HS-27A (cell line): ENCODE results near the gene ABI3.
A peak's percentile ranks its signal among the peaks of the same experiment; 100 is the strongest.

Experiments used
- DNase-seq: peaks from one replicate; pipeline ENCODE4 v3.0.0-alpha.2; 2012; ENCODE audit warnings: low read depth, missing footprints

The ABI3 gene

DNA sequence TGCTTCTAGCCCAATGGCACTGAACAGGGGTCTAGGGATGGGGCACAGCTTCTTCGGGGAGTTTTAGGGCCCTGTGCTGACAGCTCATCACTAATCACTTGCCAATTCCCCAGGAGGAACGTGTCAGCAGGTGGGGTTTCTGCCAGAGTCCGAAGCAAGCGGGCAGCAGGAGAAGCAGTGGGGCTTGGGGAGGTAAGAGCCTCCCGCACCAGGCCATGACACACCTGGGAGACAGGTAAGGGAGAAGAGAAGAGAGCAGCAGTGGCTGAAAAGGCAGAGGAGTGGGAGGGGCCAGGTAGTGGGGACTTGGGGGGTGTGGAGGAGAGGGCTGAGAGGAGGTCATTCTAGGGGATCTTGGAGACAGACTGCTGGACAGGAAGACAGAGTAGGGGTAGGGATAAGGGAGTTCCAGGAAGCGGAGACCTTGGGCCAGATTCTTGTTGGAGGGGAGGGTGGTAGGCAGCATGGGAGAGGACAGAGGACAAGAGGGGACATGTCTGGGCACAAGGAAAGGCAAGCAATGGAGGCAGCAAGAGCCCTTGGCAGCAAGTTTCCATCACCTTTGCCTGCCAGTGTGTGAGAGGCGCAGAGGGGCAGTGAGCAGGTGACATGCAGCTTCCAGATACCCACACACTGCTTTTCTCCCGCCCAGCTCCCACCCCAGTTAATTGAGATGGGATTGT is 15.2 kb downstream of the ABI3 start:
- no peak for DNase-seq

DNA sequence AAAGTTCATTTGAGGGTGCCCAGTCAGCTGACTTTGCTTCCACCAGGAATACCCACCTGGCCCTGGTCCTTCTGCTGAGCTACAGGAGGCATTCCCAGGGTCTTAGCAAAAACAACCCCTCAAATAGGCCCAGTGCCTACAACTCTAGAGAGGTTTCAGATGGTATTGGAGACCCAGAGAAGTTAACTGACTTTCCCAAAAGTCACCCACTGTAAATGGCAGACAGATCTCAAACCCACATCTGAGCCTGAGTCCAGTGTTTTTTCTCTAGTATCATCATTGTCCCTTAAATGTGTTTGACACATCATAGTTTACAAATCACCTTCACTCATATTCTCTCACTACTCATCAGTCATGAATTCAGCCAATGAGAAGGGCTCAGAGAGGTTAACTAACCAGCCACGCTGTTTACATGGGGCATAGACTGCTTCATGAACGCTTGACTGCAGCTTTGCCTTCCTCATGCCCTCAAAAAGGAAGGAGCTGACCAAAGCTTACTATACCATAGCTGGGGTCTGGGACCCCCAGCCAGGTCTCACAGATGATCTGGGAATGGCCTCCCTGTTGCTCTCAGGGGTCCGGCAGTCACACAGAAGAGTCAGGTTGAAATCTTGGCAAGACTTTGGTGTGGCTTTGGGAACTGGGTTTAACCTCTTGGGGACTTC is 16.4 kb downstream of the ABI3 start:
- DNase-seq: no peak

DNA sequence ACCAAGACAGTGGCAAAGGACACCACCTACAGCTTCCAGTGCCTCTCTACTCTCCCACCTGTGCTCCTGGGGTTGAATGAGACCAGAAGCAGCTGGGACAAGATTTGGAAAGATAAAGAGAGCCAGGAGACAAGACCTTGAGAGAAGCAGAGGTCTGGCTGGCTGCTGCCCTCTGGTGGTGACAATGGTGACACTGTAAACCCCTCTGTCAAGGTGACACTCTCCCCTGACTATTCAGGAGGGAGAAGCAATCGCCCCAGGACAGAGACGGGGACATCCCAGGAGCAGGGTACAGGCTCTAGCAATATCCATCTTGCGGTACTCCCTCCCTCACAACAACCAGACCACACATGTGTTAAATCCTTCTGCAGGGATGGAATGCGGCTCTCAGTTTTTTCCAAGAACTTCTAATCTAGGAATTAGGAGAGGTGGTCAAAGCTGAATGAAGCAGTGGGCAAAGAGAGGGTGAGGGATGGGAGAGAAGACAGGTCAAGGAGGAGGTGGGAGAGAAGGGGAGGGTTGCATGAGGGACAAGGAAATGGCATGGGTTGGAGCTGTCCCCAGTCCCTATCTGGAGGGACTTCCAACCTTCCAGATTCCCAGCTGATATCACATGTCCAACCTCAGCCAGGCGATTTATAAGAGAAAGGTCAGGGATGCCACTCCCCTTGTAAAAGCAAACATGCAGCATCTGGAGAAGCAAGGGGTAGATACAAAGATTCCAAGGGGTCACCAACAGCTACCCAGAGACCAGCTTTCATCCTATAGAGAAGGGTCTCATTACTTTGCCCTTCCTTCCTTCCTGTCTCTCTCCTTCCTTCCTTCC is 17.1 kb downstream of the ABI3 start:
- peak; percentile 36 for DNase-seq

DNA sequence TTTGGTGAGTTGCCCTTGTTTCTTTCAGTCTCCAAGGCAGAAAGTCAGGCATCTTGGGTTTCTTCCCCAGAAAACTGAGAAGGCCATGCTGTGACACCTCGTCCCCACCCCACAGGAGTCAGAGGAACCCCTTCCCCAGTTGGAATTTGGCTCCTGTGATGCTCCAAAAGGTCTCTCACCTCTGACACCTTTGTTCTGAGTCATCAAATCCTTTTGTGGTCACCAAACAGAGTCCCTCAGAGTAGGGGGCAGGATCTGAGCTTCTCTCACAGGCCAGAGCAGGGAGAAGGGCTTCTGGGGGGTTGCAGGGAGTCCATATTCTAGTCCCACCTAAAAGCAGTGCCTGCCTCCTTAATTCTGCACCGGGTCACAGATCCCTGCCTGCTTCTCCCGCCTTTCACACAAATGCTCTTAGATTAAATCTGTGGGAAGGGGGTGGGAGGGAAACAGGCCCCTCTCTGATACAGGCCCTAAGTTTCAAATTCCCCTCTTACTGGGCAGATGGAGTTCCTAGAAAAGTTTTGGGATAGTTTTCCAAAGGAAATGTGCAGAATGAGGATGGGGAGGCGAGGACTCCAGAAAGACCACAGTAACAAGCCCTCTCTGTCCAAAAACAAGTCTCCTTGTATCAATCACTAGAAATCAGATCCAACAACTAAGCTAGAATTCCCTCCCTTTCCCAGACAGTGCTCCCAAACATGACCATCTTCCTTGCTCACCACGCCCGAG is 18.7 kb downstream of the ABI3 start:
- DNase-seq: no peak

DNA sequence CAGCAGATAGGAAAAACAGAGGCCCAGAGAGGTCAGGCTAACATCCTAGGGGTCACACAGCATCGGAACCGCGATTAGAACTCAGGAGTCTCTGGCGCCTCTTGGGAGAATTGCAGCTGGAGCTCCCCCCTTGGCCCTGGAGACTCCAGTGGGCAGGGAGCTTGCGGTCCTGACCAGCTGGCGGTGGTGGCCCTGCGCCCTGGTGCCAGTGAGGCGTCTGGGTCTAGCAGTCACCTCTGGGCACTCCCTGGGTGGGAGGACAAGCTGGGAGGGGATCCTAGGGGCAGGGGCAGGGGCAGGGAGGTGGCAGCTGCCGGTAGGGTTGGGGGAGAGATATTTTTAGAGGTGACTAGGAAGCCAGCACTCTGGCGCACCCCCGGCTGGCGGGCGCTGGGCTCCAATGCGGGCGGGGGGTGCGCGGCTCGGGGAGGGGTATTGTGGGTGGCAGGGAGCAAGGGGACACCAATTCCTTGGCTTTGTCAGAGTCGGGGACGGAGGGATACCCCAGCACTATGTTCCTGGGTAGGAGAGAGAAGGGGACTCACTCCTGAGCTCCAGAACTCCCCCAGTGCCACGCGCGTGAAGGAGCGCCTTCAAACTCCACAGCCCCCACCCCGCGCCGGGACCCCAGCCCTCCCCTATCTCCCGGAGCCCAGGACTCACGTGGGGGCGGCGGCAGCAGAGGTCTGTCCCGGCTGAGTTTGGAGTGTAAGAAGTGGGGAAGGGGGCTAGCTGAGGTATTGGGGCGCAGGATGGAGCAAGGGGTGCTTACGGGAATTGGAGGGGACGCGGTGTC is 19.5 kb downstream of the ABI3 start:
- no peak for DNase-seq

DNA sequence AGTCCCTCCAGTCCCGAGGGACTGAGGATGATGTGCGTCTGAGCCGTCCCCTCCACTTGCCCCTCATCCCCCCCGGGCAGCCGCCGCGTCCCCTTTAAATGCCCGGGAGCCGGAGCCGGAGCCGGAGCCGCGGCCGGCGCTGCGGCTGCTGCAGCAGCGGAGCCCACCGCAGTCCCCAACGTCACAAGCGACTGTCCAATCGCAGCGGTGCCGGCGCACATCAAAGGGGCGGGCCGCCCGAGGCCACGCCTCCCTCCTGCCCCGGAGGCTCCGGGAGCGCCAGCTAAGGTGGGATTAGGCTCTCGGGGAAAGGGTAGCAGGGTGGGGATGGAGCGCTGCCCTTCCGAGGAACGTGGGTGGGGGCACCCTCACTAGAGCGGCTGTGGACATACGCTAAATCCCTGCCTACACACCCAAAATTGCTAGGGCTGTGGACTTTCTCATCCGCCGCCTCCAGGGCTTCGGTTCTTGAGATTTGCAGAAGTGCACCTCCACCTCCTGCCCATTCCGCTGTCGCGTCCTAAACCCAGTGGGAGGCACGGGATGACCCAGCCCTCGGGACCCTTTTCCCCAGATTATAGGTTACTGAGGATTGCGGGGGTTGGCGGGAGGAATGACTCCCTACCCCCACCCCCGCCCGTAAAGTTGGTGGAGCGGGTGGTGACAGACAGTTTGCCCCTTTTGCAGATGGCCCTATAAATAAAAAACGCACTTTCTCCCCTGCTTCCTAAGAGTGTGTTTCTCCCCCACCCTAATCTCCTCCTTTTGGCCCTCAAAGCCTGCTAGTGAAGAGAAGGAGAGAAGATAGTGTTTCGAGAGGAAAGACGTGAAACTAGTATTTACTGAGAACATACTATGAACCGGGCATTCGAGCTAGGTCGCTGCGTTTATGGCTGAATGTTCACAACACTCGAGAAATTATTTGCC is 20.4 kb downstream of the ABI3 start, which contains the start of gene PHOSPHO1:
Gene PHOSPHO1, minus strand, starts transcription at position 152 of the 927 bp plus-strand sequence. CDS start 4,096 bp downstream, outside the sequence.
- peak; percentile 34 for DNase-seq

DNA sequence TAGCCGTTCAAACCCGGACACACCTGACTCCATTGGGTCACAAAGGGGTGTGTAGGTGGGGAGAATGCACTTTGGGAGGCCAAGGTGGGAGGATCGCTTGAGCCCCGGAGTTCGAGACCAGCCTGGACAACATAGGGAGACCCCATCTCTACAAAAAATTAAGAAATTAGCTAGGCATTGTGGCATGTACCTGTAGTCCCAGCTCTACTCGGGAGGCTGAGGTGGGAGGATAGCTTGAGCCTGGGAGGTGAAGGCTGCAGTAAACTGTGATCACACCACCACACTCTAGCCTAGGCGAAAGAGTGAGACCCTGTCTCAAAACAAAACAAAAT is 21.0 kb downstream of the ABI3 start:
- no peak for DNase-seq

DNA sequence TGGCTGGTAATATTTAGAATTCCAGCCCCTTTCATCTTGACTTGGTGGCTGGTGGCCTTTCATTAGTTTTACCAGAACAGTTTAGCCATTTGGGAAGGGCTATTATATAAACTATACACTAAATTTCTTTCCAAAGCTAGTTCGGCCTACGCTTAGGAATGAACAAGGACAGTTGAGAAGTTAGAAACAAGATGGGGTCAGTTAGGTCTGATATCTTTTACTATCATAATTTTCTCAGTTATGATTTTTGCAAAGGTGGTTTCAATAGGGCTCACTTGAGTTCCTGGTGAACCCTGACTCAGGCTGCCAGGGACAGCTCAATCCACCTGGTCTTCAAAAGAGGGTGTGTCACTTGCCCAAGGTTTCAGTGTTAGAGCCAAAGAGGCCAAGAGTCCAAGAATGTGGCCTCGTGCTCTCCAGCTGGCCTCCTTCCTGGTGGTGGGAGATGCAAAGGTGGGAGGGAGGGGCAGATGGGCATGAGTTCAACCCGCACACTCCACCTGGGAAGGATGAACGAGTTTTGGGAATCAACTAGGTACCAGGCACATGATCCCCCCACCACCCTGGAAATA is 24.1 kb downstream of the ABI3 start:
- DNase-seq: no peak

DNA sequence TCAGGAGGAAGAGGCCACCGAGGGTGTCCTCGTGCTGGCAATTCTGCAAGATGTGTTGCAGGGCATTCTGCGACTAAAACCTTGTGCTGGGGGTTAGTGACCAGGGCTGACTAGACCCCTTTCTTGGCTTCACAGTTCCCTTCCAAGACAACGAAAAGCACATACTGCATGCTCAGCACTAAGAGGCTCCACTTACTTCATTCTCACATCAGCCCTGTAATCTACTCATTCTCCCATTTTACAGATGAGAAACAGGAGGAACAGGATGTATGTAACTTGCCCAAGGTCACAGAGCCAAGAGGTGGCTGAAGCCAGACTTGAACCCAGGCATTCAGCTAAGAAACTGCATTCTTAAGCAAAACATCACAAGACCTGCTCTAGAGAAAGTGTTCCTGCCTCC is 25.4 kb downstream of the ABI3 start:
- DNase-seq: no peak

DNA sequence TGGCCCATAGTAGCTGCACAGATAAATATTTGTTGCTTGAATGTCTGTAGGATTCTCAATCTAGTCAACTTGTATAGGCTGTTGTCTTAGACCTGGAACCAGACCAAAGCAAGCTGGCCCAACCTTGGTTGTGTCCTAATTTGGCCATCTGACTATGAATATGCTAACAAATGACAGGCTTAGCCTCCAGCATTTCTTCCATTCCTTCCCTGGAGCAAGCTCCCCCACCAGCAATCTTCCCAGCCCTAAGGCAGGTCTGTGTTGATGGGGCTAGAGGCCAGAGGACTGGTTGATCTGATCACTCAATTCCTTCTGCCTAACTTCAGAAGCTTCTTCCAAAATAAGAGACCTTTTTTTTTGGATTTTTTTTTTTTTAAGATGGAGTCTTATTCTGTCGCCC is 29.5 kb downstream of the ABI3 start:
- no peak for DNase-seq

DNA sequence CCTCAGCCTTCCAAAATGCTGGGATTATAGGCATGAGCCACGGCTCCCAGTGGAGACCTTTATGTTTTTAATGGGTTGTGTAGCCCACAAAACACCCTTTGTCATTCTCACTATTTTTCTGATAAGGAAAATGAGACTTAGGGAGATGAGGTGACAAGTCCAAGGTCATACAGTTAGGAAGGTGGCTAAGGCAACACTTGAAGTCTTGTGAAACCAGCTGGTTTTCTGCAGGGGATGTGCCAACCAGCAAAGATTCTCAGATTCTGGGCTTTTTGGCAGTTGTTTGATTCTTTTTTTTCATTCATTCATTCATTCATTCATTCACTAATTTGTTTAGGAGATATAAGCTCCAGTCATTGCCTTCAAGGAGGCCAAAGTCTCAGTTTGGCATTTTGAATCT is 30.1 kb downstream of the ABI3 start:
- DNase-seq: no peak

DNA sequence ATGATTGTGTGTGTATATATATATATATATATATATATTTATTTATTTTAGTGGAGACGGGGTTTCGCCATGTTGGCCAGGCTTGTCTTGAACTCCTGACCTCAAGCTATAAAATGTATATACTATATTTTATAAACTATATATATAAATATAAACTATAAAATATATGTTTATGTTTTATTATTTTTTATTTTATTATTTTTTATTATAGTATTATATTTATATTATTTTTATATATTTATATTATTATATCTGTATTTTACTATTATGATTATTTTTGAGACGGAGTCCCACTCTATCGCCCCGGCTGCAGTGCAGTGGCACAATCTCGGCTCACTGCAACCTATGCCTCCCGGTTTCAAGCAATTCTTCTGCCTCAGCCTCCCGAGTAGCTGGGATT is 30.5 kb downstream of the ABI3 start:
- no peak for DNase-seq

DNA sequence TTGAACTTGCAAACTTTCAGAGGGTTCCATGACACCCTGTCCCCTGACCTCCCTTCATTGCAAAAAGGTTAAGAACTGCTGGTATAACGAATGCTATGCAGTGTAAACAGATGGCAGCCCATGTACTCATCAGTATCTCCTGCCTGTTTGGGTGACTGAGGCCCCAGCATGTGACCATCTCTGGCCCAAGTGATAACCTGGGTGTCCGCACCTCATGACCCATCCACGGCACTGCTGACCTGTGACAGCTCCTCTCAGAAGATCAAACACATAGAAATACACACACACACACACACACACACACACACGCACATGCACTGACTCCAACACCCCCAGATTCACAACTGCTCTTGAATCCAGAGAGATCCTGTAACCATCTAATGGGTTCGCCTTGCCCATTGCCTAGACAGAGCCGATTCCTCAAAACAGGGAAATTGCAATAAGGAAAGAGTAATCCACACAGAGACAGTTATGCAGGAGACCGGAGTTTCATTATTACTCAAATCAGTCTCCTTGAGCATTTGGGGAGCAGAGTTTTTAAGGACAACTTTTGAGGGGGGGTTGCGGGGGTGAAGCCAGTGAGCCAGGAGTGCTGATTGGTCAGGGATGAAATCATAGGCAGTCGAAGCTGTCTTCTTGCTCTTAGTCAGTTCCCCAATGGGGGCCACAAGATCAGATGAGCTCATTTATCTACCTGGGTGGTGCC is 31.3 kb downstream of the ABI3 start:
- DNase-seq: no peak

DNA sequence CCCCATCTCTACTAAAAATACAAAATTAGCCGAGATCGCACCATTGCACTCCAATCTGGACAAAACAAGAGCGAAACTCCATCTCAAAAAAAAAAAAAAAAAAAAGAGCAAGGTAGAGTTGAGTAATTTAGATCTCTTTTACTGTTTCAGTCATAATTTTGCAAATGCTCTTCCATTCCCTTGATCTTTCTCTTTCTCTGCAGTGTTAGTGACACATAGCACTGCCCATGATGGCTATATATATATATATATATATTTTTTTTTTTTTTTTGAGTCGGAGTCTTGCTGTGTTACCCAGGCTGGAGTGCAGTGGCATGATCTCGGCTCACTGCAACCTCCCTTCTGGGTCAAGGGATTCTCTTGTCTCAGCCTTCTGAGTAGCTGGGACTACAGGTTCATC is 32.3 kb downstream of the ABI3 start:
- DNase-seq: no peak

DNA sequence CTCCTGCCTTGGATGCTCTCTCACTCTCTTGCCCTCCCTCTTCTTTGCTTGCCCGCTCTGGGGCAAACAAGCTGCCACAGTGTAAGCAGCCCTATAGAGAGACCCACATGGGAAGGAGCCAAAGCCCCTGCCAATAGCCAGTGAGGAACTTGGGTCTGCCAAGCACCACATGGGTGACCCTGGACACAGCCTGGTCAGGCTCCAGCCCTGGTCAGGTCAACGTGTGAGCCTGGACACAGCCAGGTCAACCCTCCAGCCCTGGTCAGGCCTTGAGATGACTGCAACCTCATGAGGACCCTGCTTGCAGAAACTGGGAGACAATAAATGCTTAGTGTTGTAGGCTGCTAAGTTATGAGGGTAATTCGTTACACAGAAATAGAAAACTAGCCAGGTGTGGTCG is 34.3 kb downstream of the ABI3 start:
- DNase-seq: no peak

DNA sequence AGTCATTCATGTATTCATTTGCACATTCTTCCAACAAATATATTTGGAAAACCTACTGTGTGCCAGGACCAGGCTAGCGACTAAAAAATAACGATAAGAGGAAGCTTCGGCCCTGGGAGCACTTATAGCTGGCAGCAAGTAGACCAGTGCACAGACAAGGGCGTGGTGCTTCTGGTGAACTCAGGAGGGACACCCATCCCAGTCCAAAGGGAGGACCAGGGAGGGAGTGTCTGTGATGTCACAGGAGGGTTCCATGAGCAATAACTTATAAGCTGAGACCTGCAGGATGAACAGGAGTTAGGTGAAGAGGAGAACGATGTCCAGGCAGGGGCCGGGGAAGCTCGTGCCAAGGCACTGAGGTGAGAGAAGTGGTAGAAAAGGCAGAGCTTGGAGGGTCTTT is 37.4 kb downstream of the ABI3 start:
- DNase-seq: no peak

DNA sequence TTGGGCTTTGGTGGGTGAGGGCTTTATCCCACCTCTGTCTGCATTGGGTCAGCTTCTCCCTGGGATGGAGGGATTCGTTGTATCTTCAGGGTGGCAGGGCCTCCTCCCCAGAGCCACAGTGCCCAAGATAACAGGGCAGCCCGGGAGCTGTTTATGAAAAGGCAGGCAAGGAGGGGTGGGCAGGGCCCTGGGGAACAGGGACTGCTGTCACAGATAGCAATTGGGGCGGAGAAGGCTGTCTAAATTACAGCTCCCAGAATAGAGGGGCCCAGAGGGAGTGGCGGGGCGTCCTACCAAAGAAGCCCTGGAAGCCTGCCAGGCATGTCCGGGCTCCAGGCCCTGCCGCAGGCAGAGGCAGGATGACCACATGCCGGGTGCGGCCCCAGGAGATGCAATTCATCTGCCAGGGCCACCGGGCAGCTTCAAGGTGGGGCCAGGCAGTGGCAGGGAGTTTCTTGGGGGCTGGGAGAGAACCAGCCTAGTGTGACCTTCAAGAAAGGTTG is 38.8 kb downstream of the ABI3 start:
- DNase-seq: no peak

DNA sequence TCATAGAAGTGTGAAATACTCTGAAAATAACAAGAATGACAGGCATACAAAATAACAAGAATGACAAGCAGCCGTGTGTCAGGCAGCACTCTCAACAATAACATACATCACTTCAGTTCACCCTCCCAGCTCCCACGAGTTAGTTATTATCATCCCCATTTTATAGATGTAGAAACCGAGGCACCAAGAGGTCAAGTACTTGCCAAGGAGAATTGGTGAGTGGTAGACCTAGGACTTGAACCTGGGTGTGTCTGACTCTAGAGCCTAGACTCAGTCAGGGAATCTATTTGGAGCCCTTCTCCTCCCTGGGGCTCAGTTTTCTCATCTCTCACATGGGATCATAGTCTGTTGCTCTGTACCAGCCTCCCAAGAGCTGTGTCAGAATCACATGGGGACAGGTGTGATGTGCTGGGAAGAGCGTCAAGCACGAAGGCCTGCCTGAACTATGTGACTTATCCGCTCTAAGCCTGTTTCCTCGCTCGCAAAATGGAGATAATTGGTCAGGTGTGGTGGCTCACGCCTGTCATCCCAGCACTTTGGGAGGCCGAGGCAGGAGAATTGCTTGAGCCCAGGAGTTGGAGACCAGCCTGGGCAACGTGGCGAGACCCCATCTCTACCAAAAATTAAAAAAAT is 39.5 kb downstream of the ABI3 start:
- no peak for DNase-seq

DNA sequence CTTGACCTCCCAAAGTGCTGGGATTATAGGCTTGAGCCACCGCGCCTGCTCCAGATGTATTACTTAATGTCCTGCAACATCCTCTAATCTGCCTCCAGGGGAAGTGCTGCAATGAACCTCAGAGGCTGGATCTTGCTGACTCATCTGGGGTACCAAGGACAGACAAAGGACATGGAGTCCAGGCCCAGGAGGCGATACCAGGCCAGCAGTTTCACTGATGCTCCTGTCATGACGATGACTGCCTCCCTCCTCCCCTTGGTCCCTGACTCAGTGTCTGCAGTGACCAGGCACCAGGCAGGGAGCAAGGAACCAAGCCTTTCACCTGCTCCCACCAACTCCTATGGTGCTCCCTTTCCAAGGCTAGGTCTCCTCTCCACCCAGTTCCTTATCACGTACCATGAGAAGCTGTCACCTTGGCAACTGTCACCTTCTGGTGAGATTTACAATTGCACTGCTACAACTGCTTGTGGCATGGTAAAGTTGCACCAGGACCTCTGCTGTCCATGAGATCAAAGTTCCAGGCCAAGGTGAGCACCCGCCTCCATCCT is 41.7 kb downstream of the ABI3 start:
- no peak for DNase-seq
